Measurements from ENCODE around the gene CRLF1. TPM values are rescaled to one million over a fixed set of nuclear protein-coding genes. Genes with fewer than 3 reads are reported as not detected.

Gene CRLF1
- polyA plus RNA-seq, 2 of the 4 experiments (the other 2 are of a cell fraction) = 0.37 to 2.5 TPM

GRCh38 chr19:18653853-18654252, 47.3 kb upstream of the CRLF1 start:
- no CpG with 5 or more reads among the region's 1 CpG for WGBS (ENCODE audit: missing lambda C conversion rate)
- H3K4me3 ChIP-seq = no peak overlapping the region
- TF ChIP-seq TP53 (CRISPR knock-in tag; IDR thresholded peaks at IDR 0.05) (no peak), SREBF2 (IDR thresholded peaks at IDR 0.05) (no peak), HOXA7 (CRISPR knock-in tag; IDR thresholded peaks at IDR 0.05) (no peak), NFE2L2 (conservative IDR thresholded peaks at IDR 0.05; ENCODE audit: low read length) (no peak), RFX5 (IDR thresholded peaks at IDR 0.05) (no peak), EP300 (IDR thresholded peaks at IDR 0.05) (no peak), CTCF (IDR thresholded peaks at IDR 0.05) (no peak), EHF (CRISPR knock-in tag; IDR thresholded peaks at IDR 0.05) (no peak), ESRRA (IDR thresholded peaks at IDR 0.05; ENCODE audit: borderline replicate concordance, low read length) (no peak), HMGXB4 (CRISPR knock-in tag; IDR thresholded peaks at IDR 0.05; ENCODE audit: borderline replicate concordance) (no peak), SMC3 (IDR thresholded peaks at IDR 0.05) (no peak), JUNB (IDR thresholded peaks at IDR 0.05) (no peak)
- no peak overlapping the region for H3K4me2 ChIP-seq
- DNase-seq (ENCODE audit: low read depth in 1 of 2, low spot score in 1 of 2) (no peak), ATAC-seq (no peak), FAIRE-seq (no peak)
- H3K9me3 ChIP-seq = no peaks in the 10 kb centered on the region
- POLR2A ChIA-PET = no interaction called here
- peaks cover 14% of the 10 kb centered on the region for H3K4me1 ChIP-seq
- CTCF ChIA-PET = no interaction called here
- H3K27ac ChIP-seq = no peak overlapping the region

GRCh38 chr19:18651733-18652132, 45.1 kb upstream of the CRLF1 start:
- Histone ChIP-seq H3K4me3 (no peak overlapping the region), H3K4me1 (no peaks in the 10 kb centered on the region), H3K9me3 (no peaks in the 10 kb centered on the region), H3K4me2 (no peak overlapping the region), H3K27ac (no peak overlapping the region)
- POLR2A ChIA-PET = no interaction called here
- FAIRE-seq (no peak), DNase-seq (ENCODE audit: low read depth in 1 of 2, low spot score in 1 of 2) (no peak), ATAC-seq (peak in 1 of 2 experiments; percentile 20; a peak in 1 of 6 replicates)
- 70% methylated on average over 3 of the region's 6 CpGs for WGBS (ENCODE audit: missing lambda C conversion rate)
- CTCF ChIA-PET = interaction anchor here (0.7 to 0.8 kb wide), 2 partner anchors 20 to 133 kb away, joined by 3 read pairs; no protein-coding TSS in a partner anchor
- no peak for TF ChIP-seq RARB (CRISPR knock-in tag; IDR thresholded peaks at IDR 0.05)
- no peak for TF ChIP-seq POLR2AphosphoS2 (conservative IDR thresholded peaks at IDR 0.05; ENCODE audit: low read length)
- no peak for TF ChIP-seq SMC3 (IDR thresholded peaks at IDR 0.05)
- TF ChIP-seq CTCF (IDR thresholded peaks at IDR 0.05) = no peak
- TF ChIP-seq ZSCAN20 (CRISPR knock-in tag; IDR thresholded peaks at IDR 0.05) = no peak
- TF ChIP-seq EHMT2 (IDR thresholded peaks at IDR 0.05; ENCODE audit: low read depth) = no peak
- no peak for TF ChIP-seq EHF (CRISPR knock-in tag; IDR thresholded peaks at IDR 0.05)
- TF ChIP-seq NFE2L2 (conservative IDR thresholded peaks at IDR 0.05; ENCODE audit: low read length) = no peak
- TF ChIP-seq PHF8 (IDR thresholded peaks at IDR 0.05; ENCODE audit: borderline replicate concordance, low read depth) = no peak
- no peak for TF ChIP-seq BCL3 (IDR thresholded peaks at IDR 0.05)
- no peak for TF ChIP-seq USF2 (IDR thresholded peaks at IDR 0.05)
- no peak for TF ChIP-seq POLR2A (IDR thresholded peaks at IDR 0.05; ENCODE audit: low read length)
- no peak for TF ChIP-seq NPAS2 (CRISPR knock-in tag; IDR thresholded peaks at IDR 0.05; ENCODE audit: borderline replicate concordance)
- TF ChIP-seq GATA3 (IDR thresholded peaks at IDR 0.05; ENCODE audit: borderline replicate concordance) = no peak
- no peak for TF ChIP-seq E2F6 (IDR thresholded peaks at IDR 0.05; ENCODE audit: borderline replicate concordance, low read depth)
- no peak for TF ChIP-seq MAFK (IDR thresholded peaks at IDR 0.05; ENCODE audit: partially characterized antibody)
